HEK293 (cell line): ENCODE data around the gene TRMT13.

Experiments
- GFI1B ChIP-seq: fragments of 450-650 bp; formaldehyde crosslinking; IDR thresholded peaks from 2 replicates; pipeline ENCODE4 v1.5.1; 2016; ENCODE audit warnings: missing biosample characterization, missing genetic modification characterization
- GLI4 ChIP-seq: fragments of 450-650 bp; formaldehyde crosslinking; IDR thresholded peaks from 2 replicates; pipeline ENCODE4 v1.5.1; 2016; ENCODE audit warnings: missing biosample characterization, missing genetic modification characterization
- YY1 ChIP-seq: fragments of 450-650 bp; formaldehyde crosslinking; IDR thresholded peaks from 2 replicates; pipeline ENCODE4 v1.5.1; 2018; ENCODE audit warnings: missing biosample characterization, missing genetic modification characterization
- ZNF239 ChIP-seq: fragments of 450-650 bp; formaldehyde crosslinking; IDR thresholded peaks from 2 replicates; pipeline ENCODE4 v1.5.1; 2016; ENCODE audit warnings: missing biosample characterization, missing genetic modification characterization
- ZNF292 ChIP-seq: fragments of 450-650 bp; formaldehyde crosslinking; IDR thresholded peaks from 2 replicates; pipeline ENCODE4 v1.5.1; 2016; ENCODE audit warnings: low read depth, missing biosample characterization, missing genetic modification characterization, borderline replicate concordance
- ZNF311 ChIP-seq: fragments of 450-650 bp; formaldehyde crosslinking; IDR thresholded peaks from 2 replicates; pipeline ENCODE4 v1.5.1; 2017; ENCODE audit warnings: missing biosample characterization, missing genetic modification characterization, borderline replicate concordance
- TF ChIP-seq, protein P1 (sequence below): fragments of 450-650 bp; formaldehyde crosslinking; IDR thresholded peaks from 2 replicates; pipeline ENCODE4 v1.5.1; 2016; ENCODE audit warnings: missing biosample characterization, missing genetic modification characterization
- TF ChIP-seq, protein P2 (sequence below): fragments of 450-650 bp; formaldehyde crosslinking; IDR thresholded peaks from 2 replicates; pipeline ENCODE4 v1.5.1; 2016; ENCODE audit warnings: missing biosample characterization, missing genetic modification characterization, borderline replicate concordance
- TF ChIP-seq, protein P3 (sequence below): sonication (generic); formaldehyde crosslinking; IDR thresholded peaks from 2 replicates; pipeline ENCODE4 v1.8.1; 2022; ENCODE audit warnings: mild to moderate bottlenecking, moderate library complexity, missing genetic modification reagents

DNA sequence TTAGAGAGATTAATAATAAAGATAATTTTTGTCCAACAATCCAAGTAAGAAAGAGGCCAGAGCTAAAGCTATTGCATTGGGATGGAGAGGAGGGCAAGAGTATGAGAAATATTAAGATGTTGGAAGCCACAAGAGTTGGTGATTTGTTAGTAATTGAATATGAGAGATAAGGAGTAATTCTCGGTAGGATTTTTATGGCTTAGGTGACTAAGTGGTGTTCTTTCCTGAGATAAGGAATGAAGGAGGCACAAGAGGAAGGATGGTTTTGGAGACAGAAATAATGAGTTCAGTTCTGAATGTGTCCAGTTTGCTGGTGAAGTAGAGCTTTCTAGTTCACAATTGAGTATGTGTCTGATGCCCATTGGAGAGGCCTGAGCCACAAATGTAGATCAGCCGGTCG lies 9.4 kb downstream of the TRMT13 start:
- TF ChIP-seq, protein P1, sequence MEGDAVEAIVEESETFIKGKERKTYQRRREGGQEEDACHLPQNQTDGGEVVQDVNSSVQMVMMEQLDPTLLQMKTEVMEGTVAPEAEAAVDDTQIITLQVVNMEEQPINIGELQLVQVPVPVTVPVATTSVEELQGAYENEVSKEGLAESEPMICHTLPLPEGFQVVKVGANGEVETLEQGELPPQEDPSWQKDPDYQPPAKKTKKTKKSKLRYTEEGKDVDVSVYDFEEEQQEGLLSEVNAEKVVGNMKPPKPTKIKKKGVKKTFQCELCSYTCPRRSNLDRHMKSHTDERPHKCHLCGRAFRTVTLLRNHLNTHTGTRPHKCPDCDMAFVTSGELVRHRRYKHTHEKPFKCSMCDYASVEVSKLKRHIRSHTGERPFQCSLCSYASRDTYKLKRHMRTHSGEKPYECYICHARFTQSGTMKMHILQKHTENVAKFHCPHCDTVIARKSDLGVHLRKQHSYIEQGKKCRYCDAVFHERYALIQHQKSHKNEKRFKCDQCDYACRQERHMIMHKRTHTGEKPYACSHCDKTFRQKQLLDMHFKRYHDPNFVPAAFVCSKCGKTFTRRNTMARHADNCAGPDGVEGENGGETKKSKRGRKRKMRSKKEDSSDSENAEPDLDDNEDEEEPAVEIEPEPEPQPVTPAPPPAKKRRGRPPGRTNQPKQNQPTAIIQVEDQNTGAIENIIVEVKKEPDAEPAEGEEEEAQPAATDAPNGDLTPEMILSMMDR, result no peak
- TF ChIP-seq GLI4 (tag by site-specific recombination), result no peak
- TF ChIP-seq, protein P2, sequence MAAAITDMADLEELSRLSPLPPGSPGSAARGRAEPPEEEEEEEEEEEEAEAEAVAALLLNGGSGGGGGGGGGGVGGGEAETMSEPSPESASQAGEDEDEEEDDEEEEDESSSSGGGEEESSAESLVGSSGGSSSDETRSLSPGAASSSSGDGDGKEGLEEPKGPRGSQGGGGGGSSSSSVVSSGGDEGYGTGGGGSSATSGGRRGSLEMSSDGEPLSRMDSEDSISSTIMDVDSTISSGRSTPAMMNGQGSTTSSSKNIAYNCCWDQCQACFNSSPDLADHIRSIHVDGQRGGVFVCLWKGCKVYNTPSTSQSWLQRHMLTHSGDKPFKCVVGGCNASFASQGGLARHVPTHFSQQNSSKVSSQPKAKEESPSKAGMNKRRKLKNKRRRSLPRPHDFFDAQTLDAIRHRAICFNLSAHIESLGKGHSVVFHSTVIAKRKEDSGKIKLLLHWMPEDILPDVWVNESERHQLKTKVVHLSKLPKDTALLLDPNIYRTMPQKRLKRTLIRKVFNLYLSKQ, result no peak
- TF ChIP-seq YY1 (tag by site-specific recombination), result no peak
- TF ChIP-seq GFI1B (tag by site-specific recombination), result no peak
- TF ChIP-seq ZNF239 (tag by site-specific recombination), result no peak
- TF ChIP-seq, protein P3, sequence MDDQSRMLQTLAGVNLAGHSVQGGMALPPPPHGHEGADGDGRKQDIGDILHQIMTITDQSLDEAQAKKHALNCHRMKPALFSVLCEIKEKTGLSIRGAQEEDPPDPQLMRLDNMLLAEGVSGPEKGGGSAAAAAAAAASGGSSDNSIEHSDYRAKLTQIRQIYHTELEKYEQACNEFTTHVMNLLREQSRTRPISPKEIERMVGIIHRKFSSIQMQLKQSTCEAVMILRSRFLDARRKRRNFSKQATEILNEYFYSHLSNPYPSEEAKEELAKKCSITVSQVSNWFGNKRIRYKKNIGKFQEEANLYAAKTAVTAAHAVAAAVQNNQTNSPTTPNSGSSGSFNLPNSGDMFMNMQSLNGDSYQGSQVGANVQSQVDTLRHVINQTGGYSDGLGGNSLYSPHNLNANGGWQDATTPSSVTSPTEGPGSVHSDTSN (CRISPR knock-in tag), result no peak
- TF ChIP-seq ZNF311 (tag by site-specific recombination), result no peak
- no peak for TF ChIP-seq ZNF292 (tag by site-specific recombination)
